GM21528 (cell line): ENCODE measurements around the gene ZDHHC8.
"Not testable (repeated sequence)": the region's sequence is repeated elsewhere in the genome, so short reads cannot be mapped to it uniquely, and the experiment has no call there.

Source experiments
- ATAC-seq: cut with Tn5 transposase; IDR thresholded peaks from one replicate; pipeline ENCODE4 v1.9.1; 2021; ENCODE audit warnings: mild to moderate bottlenecking, moderate library complexity; ENCODE audit not compliant: unreplicated experiment, low FRiP score

ZDHHC8 gene

GRCh38 chr22:20156042-20156389, 24.4 kb downstream of the ZDHHC8 start:
- no peak for ATAC-seq

GRCh38 chr22:20156611-20157429, 25.2 kb downstream of the ZDHHC8 start:
- ATAC-seq: no peak

- ATAC-seq: no peak
Measured at GRCh38 chr22:20157430-20158183, 26.0 kb downstream of the ZDHHC8 start.

GRCh38 chr22:20158391-20159036, 26.9 kb downstream of the ZDHHC8 start:
- no peak for ATAC-seq

GRCh38 chr22:20159076-20159475, 27.5 kb downstream of the ZDHHC8 start:
- ATAC-seq: no peak

GRCh38 chr22:20159531-20159930, 27.9 kb downstream of the ZDHHC8 start:
- not testable (repeated sequence) for ATAC-seq

GRCh38 chr22:20160041-20160440, 28.4 kb downstream of the ZDHHC8 start:
- no peak for ATAC-seq

- no peak for ATAC-seq
Measured at GRCh38 chr22:20164863-20165262, 33.3 kb downstream of the ZDHHC8 start.

GRCh38 chr22:20165421-20165820, 33.8 kb downstream of the ZDHHC8 start:
- ATAC-seq: no peak

GRCh38 chr22:20165913-20166312, 34.3 kb downstream of the ZDHHC8 start:
- ATAC-seq: no peak

GRCh38 chr22:20166703-20167102, 35.1 kb downstream of the ZDHHC8 start:
- no peak for ATAC-seq

GRCh38 chr22:20167643-20168322, 36.2 kb downstream of the ZDHHC8 start:
- no peak for ATAC-seq

- no peak for ATAC-seq
Measured at GRCh38 chr22:20169253-20169822, 37.7 kb downstream of the ZDHHC8 start.

GRCh38 chr22:20170170-20170569, 38.6 kb downstream of the ZDHHC8 start:
- no peak for ATAC-seq

GRCh38 chr22:20171288-20172140, 39.9 kb downstream of the ZDHHC8 start:
- ATAC-seq: no peak

- ATAC-seq: no peak
Measured at GRCh38 chr22:20172141-20172613, 40.6 kb downstream of the ZDHHC8 start.

- ATAC-seq: no peak
Measured at GRCh38 chr22:20173246-20173645, 41.6 kb downstream of the ZDHHC8 start.

GRCh38 chr22:20173772-20174171, 42.2 kb downstream of the ZDHHC8 start:
- no peak for ATAC-seq

GRCh38 chr22:20174785-20175596, 43.4 kb downstream of the ZDHHC8 start:
- no peak for ATAC-seq
